ENCODE results near the gene GRM4.

The GRM4 gene

DNA sequence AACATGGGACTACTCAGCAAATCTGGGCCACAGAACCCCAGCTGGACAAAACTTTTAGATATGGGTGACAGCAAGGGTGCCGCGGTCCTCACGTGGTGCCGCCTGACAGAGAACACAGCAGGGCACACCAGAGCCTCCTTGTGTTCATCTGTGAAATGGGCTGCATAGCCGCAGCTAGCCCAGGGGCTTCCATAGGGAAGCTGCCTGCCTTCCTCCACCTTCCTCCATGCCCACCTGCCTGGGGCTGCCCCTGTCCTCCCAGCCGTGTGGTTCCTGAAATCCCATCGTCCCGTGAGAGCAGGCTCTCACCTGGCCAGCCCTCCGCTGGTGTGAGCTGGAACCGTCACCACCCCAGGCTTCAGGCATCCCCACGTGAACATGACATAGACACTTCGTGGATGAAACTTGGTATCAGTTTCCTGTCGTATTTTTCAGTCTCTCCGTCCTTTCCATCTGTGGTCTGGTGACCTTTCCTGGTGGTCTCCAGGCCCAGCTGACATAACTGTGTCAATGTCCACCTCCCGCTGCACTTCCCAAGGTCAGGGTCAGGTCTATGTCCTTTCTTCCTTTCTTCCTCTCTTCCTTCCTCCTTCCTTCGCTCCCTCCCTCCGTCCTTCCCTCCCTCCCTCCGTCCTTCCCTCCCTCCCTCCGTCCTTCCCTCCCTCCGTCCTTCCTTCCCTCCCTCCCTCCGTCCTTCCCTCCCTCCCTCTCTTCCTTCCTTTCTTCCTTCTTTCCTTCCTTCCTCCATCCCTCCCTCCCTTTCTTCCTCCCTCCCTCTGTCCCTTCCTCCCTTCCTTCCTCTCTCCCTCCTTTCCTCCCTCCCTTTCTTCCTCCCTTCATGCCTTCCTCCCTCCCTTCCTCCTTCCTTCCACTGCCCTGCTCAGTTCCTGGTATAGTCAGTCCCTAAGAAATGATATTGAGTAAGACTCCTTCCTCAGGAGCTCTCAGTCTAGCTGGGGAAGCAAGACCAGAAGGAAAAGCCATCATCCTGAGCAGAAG lies 78.8 kb downstream of the GRM4 start:
- Histone ChIP-seq H3K4me3 (ENCODE audit: low read depth in 1 of 2, low read length in 1 of 2) (no peak overlapping the region), H3K36me3 (no peaks in the 10 kb centered on the region), H3K27me3 (peaks cover 10% of the 10 kb centered on the region), H3K27ac (no peak overlapping the region), H3K9me3 (no peaks in the 10 kb centered on the region), H3K4me1 (ENCODE audit: control insufficient read depth in 1 of 2, insufficient read depth in 1 of 2, low read depth in 1 of 2, low read length in 1 of 2) (no peaks in the 10 kb centered on the region)
- TF ChIP-seq, protein P1, sequence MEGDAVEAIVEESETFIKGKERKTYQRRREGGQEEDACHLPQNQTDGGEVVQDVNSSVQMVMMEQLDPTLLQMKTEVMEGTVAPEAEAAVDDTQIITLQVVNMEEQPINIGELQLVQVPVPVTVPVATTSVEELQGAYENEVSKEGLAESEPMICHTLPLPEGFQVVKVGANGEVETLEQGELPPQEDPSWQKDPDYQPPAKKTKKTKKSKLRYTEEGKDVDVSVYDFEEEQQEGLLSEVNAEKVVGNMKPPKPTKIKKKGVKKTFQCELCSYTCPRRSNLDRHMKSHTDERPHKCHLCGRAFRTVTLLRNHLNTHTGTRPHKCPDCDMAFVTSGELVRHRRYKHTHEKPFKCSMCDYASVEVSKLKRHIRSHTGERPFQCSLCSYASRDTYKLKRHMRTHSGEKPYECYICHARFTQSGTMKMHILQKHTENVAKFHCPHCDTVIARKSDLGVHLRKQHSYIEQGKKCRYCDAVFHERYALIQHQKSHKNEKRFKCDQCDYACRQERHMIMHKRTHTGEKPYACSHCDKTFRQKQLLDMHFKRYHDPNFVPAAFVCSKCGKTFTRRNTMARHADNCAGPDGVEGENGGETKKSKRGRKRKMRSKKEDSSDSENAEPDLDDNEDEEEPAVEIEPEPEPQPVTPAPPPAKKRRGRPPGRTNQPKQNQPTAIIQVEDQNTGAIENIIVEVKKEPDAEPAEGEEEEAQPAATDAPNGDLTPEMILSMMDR (IDR thresholded peaks at IDR 0.05), result no peak

DNA sequence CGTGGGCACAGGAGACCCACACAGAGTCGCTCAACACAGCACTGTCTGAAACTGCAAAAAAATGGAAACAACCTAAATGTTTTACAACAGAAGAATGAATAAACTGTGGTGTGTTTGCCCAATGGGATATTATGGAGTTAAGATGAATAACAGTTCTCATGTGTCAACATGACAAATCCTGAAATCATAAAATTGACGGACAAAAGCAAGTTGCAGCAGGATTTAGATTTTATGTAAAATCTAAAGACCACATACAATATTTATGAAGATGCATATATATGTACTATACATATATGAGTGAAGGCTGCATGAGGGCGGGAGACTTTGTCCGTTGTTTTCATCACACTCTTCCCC lies 79.7 kb downstream of the GRM4 start:
- peaks cover 10% of the 10 kb centered on the region for H3K27me3 ChIP-seq
- TF ChIP-seq, protein P1 (IDR thresholded peaks at IDR 0.05), result no peak

DNA sequence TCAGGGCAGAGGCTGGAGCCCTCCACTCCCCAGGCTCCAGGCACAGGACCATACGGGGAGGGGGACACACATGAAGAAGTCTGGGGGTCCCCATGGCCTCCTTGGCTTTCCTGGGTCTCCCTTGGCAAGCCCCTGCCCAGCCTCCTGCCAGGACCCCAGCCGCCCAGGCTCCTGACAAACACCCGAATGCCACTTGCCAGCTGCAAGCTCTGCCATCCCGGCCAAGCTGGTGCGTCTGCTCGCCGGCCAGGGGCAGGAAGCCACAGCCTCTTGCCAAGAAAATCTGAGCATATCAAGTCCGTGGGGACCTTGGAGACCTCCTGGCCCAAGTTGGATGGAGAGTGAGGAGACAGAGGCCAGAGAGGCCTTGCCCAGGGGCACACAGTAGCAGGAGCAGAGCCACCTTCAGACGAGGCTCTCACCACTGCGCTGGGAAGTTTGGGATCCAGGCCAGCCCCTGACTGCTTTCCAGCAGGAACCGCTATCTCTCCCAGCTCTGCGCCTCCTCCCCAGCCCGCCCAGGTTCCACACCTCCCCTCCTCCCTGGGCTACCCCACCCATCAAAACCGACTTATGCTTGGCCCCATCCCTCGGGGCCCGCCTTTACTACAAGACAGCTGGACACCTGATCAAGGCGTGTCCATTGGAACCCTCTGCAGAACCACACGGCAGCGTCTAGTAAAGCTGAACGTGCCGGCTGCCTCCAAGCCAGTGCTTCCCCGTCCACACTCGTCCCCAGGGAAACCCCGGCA lies 80.2 kb downstream of the GRM4 start:
- H3K27ac ChIP-seq, result no peak overlapping the region
- H3K9me3 ChIP-seq, result no peaks in the 10 kb centered on the region
- H3K27me3 ChIP-seq, result peaks cover 10% of the 10 kb centered on the region
- H3K4me3 ChIP-seq (ENCODE audit: low read depth in 1 of 2, low read length in 1 of 2), result no peak overlapping the region
- no peaks in the 10 kb centered on the region for H3K4me1 ChIP-seq (ENCODE audit: control insufficient read depth in 1 of 2, insufficient read depth in 1 of 2, low read depth in 1 of 2, low read length in 1 of 2)
- TF ChIP-seq, protein P1 (IDR thresholded peaks at IDR 0.05), result no peak
- H3K36me3 ChIP-seq, result no peaks in the 10 kb centered on the region

More for the DNA sequence above, 79.7 kb downstream of the GRM4 start:
- H3K27ac ChIP-seq, result no peak overlapping the region
- no peaks in the 10 kb centered on the region for H3K4me1 ChIP-seq (ENCODE audit: control insufficient read depth in 1 of 2, insufficient read depth in 1 of 2, low read depth in 1 of 2, low read length in 1 of 2)
- no peaks in the 10 kb centered on the region for H3K36me3 ChIP-seq
- no peak overlapping the region for H3K4me3 ChIP-seq (ENCODE audit: low read depth in 1 of 2, low read length in 1 of 2)
- H3K9me3 ChIP-seq, result no peaks in the 10 kb centered on the region

DNA sequence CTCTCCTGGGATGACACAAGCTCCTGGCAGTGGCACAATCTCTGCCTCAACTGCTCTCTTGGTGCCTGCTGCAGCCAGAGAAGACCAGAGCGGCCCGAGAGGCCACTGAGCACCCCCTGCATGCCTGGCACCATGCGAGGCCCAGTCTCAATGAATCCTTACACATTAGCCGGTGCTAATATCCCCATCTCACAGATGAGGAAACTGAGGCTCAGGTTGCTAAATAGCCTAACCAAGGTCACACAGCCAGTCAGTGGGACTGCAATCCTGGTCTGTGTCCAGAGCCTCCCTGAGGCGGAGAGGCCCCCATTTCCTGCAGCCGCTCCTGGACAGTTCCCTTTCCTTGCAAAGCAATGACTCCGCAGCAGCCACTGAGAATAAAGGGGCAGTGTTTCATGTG lies 81.2 kb downstream of the GRM4 start:
- Histone ChIP-seq H3K27ac (no peak overlapping the region), H3K4me3 (ENCODE audit: low read depth in 1 of 2, low read length in 1 of 2) (no peak overlapping the region), H3K9me3 (no peaks in the 10 kb centered on the region), H3K27me3 (peaks cover 10% of the 10 kb centered on the region), H3K36me3 (no peaks in the 10 kb centered on the region), H3K4me1 (ENCODE audit: control insufficient read depth in 1 of 2, insufficient read depth in 1 of 2, low read depth in 1 of 2, low read length in 1 of 2) (no peaks in the 10 kb centered on the region)
- TF ChIP-seq, protein P1 (IDR thresholded peaks at IDR 0.05), result no peak

DNA sequence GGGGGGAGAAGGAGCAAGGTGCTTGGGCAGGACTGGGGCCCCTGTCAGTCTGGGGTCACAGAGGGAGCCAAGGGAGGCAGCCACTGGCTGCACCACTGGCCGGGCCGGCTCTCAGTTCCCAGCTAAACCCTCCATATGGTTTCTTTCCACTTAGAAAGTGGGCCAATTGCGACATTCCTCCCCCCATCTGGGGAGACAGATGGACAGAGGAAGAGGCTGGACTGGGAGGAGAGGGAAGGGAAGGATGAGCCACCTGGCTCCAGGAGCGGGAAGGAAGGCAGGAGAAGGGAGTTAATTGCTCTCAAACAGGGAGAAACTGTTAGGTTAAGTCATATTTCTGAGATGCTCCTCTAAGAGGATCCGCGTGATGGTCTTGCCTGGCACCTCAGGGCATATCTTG lies 82.2 kb downstream of the GRM4 start:
- Histone ChIP-seq H3K9me3 (no peaks in the 10 kb centered on the region), H3K4me3 (ENCODE audit: low read depth in 1 of 2, low read length in 1 of 2) (no peak overlapping the region), H3K36me3 (no peaks in the 10 kb centered on the region), H3K27me3 (peaks cover 10% of the 10 kb centered on the region), H3K4me1 (ENCODE audit: control insufficient read depth in 1 of 2, insufficient read depth in 1 of 2, low read depth in 1 of 2, low read length in 1 of 2) (no peaks in the 10 kb centered on the region), H3K27ac (no peak overlapping the region)
- TF ChIP-seq, protein P1 (IDR thresholded peaks at IDR 0.05), result no peak

All from neutrophil (primary cell).